Measurements from ENCODE around the gene GAPDH. TPM values are rescaled to one million over a fixed set of nuclear protein-coding genes. Genes with fewer than 3 reads are reported as not detected.
A peak's percentile ranks its signal among the peaks of the same experiment; 100 is the strongest.

GAPDH gene
- total RNA-seq, 1 donor from 2014 or later: 2,078 TPM

GRCh38 chr12:6529291-6529737 is 5.0 kb upstream of the GAPDH start:
- peak in 1 of 2 experiments; percentile 59 for DNase-seq (ENCODE audit: low spot score in 2 of 2, unreplicated experiment in 2 of 2)
- Mint-ChIP-seq H3K27ac (peak overlapping the region; percentile 98), H3K36me3 (peaks cover 39% of the 10 kb centered on the region), H3K27me3 (ENCODE audit: low read depth) (no peaks in the 10 kb centered on the region), H3K4me1 (peaks cover 68% of the 10 kb centered on the region), H3K9me3 (no peaks in the 10 kb centered on the region), H3K4me3 (peak overlapping the region; percentile 11)
- no peak for TF ChIP-seq CTCF (IDR thresholded peaks at IDR 0.05; ENCODE audit: unreplicated experiment)

GRCh38 chr12:6530576-6531260 is 3.6 kb upstream of the GAPDH start:
- Mint-ChIP-seq H3K4me1 (peaks cover 74% of the 10 kb centered on the region), H3K36me3 (peaks cover 31% of the 10 kb centered on the region), H3K9me3 (no peaks in the 10 kb centered on the region), H3K4me3 (no peak overlapping the region), H3K27me3 (ENCODE audit: low read depth) (no peaks in the 10 kb centered on the region), H3K27ac (peak overlapping the region; percentile 98)
- no peak for TF ChIP-seq CTCF (IDR thresholded peaks at IDR 0.05; ENCODE audit: unreplicated experiment)
- no peak for DNase-seq (ENCODE audit: low spot score in 2 of 2, unreplicated experiment in 2 of 2)

- peak in 1 of 2 experiments; percentile 57 for DNase-seq (ENCODE audit: low spot score in 2 of 2, unreplicated experiment in 2 of 2)
- TF ChIP-seq CTCF (IDR thresholded peaks at IDR 0.05; ENCODE audit: unreplicated experiment): no peak
- peaks cover 77% of the 10 kb centered on the region for H3K4me1 Mint-ChIP-seq
- peak overlapping the region; percentile 99 for H3K27ac Mint-ChIP-seq
- peak overlapping the region; percentile 91 for H3K4me3 Mint-ChIP-seq
- no peaks in the 10 kb centered on the region for H3K9me3 Mint-ChIP-seq
- H3K27me3 Mint-ChIP-seq (ENCODE audit: low read depth): no peaks in the 10 kb centered on the region
- H3K36me3 Mint-ChIP-seq: peaks cover 24% of the 10 kb centered on the region
Observed at GRCh38 chr12:6532051-6532926, 2.0 kb upstream of the GAPDH start.

- H3K4me1 Mint-ChIP-seq: peaks cover 74% of the 10 kb centered on the region
- no peaks in the 10 kb centered on the region for H3K9me3 Mint-ChIP-seq
- TF ChIP-seq CTCF (IDR thresholded peaks at IDR 0.05; ENCODE audit: unreplicated experiment): no peak
- H3K27me3 Mint-ChIP-seq (ENCODE audit: low read depth): no peaks in the 10 kb centered on the region
- H3K27ac Mint-ChIP-seq: peak overlapping the region; percentile 99
- peak in 1 of 2 experiments; percentile 78 for DNase-seq (ENCODE audit: low spot score in 2 of 2, unreplicated experiment in 2 of 2)
- peaks cover 24% of the 10 kb centered on the region for H3K36me3 Mint-ChIP-seq
- peak overlapping the region; percentile 91 for H3K4me3 Mint-ChIP-seq
Observed at GRCh38 chr12:6532927-6533652, 1.2 kb upstream of the GAPDH start.

- Mint-ChIP-seq H3K27ac (peak overlapping the region; percentile 99), H3K27me3 (ENCODE audit: low read depth) (no peaks in the 10 kb centered on the region), H3K9me3 (no peaks in the 10 kb centered on the region), H3K4me3 (peak overlapping the region; percentile 91), H3K36me3 (peaks cover 22% of the 10 kb centered on the region), H3K4me1 (peaks cover 69% of the 10 kb centered on the region)
- no peak for TF ChIP-seq CTCF (IDR thresholded peaks at IDR 0.05; ENCODE audit: unreplicated experiment)
- no peak for DNase-seq (ENCODE audit: low spot score in 2 of 2, unreplicated experiment in 2 of 2)
Observed at GRCh38 chr12:6533653-6533922, 729 bp upstream of the GAPDH start.

Data from mesothelial cell of epicardium (in vitro differentiated cells).